GM18519 (cell line): ENCODE measurements around the gene TMEM190.

Experiments used
- ATAC-seq: cut with Tn5 transposase; IDR thresholded peaks from one replicate; pipeline ENCODE4 v1.9.1; 2021; ENCODE audit warnings: mild to moderate bottlenecking, moderate library complexity; ENCODE audit not compliant: unreplicated experiment, low FRiP score

TMEM190 gene

GRCh38 chr19:55350620-55351315, 25.9 kb upstream of the TMEM190 start:
- no peak for ATAC-seq

GRCh38 chr19:55352040-55352439, 24.6 kb upstream of the TMEM190 start:
- no peak for ATAC-seq

- ATAC-seq = no peak
Measured at GRCh38 chr19:55352549-55353145, 24.0 kb upstream of the TMEM190 start.

GRCh38 chr19:55353356-55353802, 23.2 kb upstream of the TMEM190 start:
- no peak for ATAC-seq

- no peak for ATAC-seq
Measured at GRCh38 chr19:55353803-55354697, 22.6 kb upstream of the TMEM190 start.

GRCh38 chr19:55354698-55355212, 21.9 kb upstream of the TMEM190 start, which contains the start of gene COX6B2:
Gene COX6B2 (minus strand): TSS chr19:55354719. CDS start chr19:55354521, 198 bp downstream.
- no peak for ATAC-seq

- no peak for ATAC-seq
Measured at GRCh38 chr19:55355213-55355821, 21.3 kb upstream of the TMEM190 start.

- ATAC-seq = no peak
Measured at GRCh38 chr19:55358493-55358892, 18.1 kb upstream of the TMEM190 start.

- no peak for ATAC-seq
Measured at GRCh38 chr19:55358943-55359908, 17.4 kb upstream of the TMEM190 start.

GRCh38 chr19:55360902-55361301, 15.7 kb upstream of the TMEM190 start:
- no peak for ATAC-seq

- no peak for ATAC-seq
Measured at GRCh38 chr19:55362174-55362989, 14.2 kb upstream of the TMEM190 start.

- ATAC-seq = no peak
Measured at GRCh38 chr19:55362990-55363716, 13.5 kb upstream of the TMEM190 start, which contains the start of gene GARIN5B. Gene GARIN5B (minus strand): TSS chr19:55363260. CDS start chr19:55363066, 194 bp downstream.

GRCh38 chr19:55365245-55365644, 11.4 kb upstream of the TMEM190 start:
- ATAC-seq = no peak

- ATAC-seq = no peak
Measured at GRCh38 chr19:55365964-55366363, 10.7 kb upstream of the TMEM190 start.

GRCh38 chr19:55366790-55367189, 9.8 kb upstream of the TMEM190 start:
- ATAC-seq = no peak

- no peak for ATAC-seq
Measured at GRCh38 chr19:55368106-55368505, 8.5 kb upstream of the TMEM190 start.

GRCh38 chr19:55368701-55369563, 7.7 kb upstream of the TMEM190 start:
- no peak for ATAC-seq
